ENCODE data around the gene SLC6A7.

SLC6A7 gene

GRCh38 chr5:150156027-150156368 is 33.9 kb upstream of the SLC6A7 start:
- no peak for DNase-seq (ENCODE audit: low read depth)
- TF ChIP-seq CTCF (IDR thresholded peaks at IDR 0.05; ENCODE audit: insufficient read depth, low read depth, low read length, missing control alignments): no peak
- H3K4me3 ChIP-seq (ENCODE audit: low read length): no peak overlapping the region

- no peak for TF ChIP-seq CTCF (IDR thresholded peaks at IDR 0.05; ENCODE audit: insufficient read depth, low read depth, low read length, missing control alignments)
- no peak overlapping the region for H3K4me3 ChIP-seq (ENCODE audit: low read length)
- no peak for DNase-seq (ENCODE audit: low read depth)
Observed at GRCh38 chr5:150156540-150156939, 33.3 kb upstream of the SLC6A7 start.

- TF ChIP-seq CTCF (IDR thresholded peaks at IDR 0.05; ENCODE audit: insufficient read depth, low read depth, low read length, missing control alignments): no peak
- H3K4me3 ChIP-seq (ENCODE audit: low read length): no peak overlapping the region
- DNase-seq (ENCODE audit: low read depth): no peak
Observed at GRCh38 chr5:150157168-150157567, 32.7 kb upstream of the SLC6A7 start.

GRCh38 chr5:150158170-150158949 is 31.5 kb upstream of the SLC6A7 start:
- no peak overlapping the region for H3K4me3 ChIP-seq (ENCODE audit: low read length)
- TF ChIP-seq CTCF (IDR thresholded peaks at IDR 0.05; ENCODE audit: insufficient read depth, low read depth, low read length, missing control alignments): no peak
- no peak for DNase-seq (ENCODE audit: low read depth)

- H3K4me3 ChIP-seq (ENCODE audit: low read length): no peak overlapping the region
- DNase-seq (ENCODE audit: low read depth): no peak
- TF ChIP-seq CTCF (IDR thresholded peaks at IDR 0.05; ENCODE audit: insufficient read depth, low read depth, low read length, missing control alignments): no peak
Observed at GRCh38 chr5:150159031-150159430, 30.8 kb upstream of the SLC6A7 start.

- TF ChIP-seq CTCF (IDR thresholded peaks at IDR 0.05; ENCODE audit: insufficient read depth, low read depth, low read length, missing control alignments): no peak
- DNase-seq (ENCODE audit: low read depth): no peak
- H3K4me3 ChIP-seq (ENCODE audit: low read length): no peak overlapping the region
Observed at GRCh38 chr5:150159741-150160179, 30.1 kb upstream of the SLC6A7 start.

Measured in epithelial cell of esophagus (primary cell).